ENCODE results near the gene CRYBB3.
"Not testable (repeated sequence)": the region's sequence is repeated elsewhere in the genome, so short reads cannot be mapped to it uniquely, and the experiment has no call there.

CRYBB3 gene

DNA sequence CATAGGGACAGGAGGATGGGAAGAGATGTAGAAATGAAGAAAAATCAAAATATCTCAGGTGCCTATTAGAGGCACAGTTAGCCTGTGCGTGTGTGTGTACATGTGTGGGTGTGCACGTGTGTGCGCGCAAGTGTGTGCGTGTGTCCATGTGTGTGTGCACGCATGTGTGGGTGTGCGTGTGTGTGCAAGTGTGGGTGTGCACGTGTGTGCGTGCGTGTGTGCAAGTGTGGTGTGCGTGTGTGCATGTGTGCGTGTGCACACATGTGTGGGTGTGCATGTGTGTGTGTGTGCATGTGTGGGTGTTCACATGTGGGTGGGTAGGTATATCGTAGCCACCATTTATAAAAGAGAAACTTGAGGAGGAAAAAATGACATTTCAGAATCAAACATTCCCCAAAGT lies 29.2 kb downstream of the CRYBB3 start:
- peaks cover 7% of the 10 kb centered on the region for H3K27me3 Mint-ChIP-seq
- H3K9me3 Mint-ChIP-seq = no peaks in the 10 kb centered on the region
- intact Hi-C loops (cut with micrococcal nuclease) = no loop called here
- no peak overlapping the region for H3K27ac Mint-ChIP-seq
- no peaks in the 10 kb centered on the region for H3K4me1 Mint-ChIP-seq (ENCODE audit: low read depth)
- no peaks in the 10 kb centered on the region for H3K36me3 Mint-ChIP-seq (ENCODE audit: low read depth)
- H3K4me3 Mint-ChIP-seq = no peak overlapping the region

DNA sequence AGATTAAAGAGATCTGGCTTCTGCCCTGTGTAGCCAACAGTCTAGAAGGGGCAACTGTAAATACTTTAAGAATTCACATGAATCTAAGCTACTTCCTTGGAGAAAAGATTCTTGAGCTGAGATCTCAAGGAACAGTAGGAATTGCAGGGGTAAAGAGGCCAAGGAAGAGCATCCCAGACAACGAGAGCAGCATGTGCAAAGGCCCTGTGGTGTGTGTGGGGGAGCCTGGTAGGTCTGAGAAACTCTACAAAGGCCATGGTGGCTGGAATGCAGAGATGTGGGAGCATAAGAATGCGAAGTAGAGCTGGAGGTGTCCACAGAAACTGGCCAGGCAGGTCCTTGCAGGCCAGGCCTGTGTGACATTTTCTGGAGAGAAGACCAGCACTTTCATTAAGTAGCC lies 31.1 kb downstream of the CRYBB3 start:
- H3K4me3 Mint-ChIP-seq; H3K4me1 Mint-ChIP-seq (ENCODE audit: low read depth); intact Hi-C loops (cut with micrococcal nuclease); H3K27ac Mint-ChIP-seq; H3K36me3 Mint-ChIP-seq (ENCODE audit: low read depth); H3K9me3 Mint-ChIP-seq: not testable (repeated sequence)
- peaks cover 17% of the 10 kb centered on the region for H3K27me3 Mint-ChIP-seq

DNA sequence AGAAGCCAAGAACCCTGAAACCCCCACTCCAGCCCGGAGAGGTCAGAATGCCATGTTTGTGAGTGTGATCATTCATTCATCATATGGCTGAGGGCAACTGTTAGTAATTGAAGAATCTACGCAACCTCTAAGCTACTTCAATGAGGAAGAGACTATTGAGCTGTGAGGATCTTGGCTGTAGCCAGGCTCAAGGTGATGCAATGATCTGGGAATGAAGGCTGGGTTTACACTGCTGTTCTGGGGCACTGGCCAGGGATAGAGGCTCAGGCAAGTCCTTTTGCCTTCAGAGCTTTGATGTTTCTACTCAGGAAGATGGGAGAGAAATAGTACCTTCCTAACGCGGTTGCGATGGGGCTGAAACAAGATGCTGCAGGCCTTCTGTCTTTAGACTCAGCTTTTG lies 32.6 kb downstream of the CRYBB3 start:
- Mint-ChIP-seq H3K27ac (no peak overlapping the region), H3K4me1 (ENCODE audit: low read depth) (no peaks in the 10 kb centered on the region), H3K27me3 (peaks cover 26% of the 10 kb centered on the region), H3K36me3 (ENCODE audit: low read depth) (no peaks in the 10 kb centered on the region), H3K9me3 (no peaks in the 10 kb centered on the region), H3K4me3 (no peak overlapping the region)
- intact Hi-C loops (cut with micrococcal nuclease) = no loop called here

DNA sequence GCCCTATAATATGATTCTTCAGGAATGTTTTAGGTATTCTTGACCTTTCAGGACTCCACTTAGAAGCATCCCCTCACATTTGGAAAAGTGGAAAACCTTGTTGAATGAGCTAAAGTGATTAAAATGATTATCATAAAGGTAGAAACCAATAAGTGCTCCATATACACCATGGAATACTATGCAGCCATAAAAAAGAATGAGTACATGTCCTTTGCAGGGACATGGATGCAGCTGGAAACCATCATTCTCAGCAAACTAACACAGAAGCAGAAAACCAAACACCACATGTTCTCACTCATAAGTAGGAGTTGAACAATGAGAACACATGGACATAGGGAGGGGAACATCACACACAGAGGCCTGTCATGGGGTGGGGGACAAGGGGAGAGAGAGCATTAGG lies 34.0 kb downstream of the CRYBB3 start:
- H3K4me3 Mint-ChIP-seq; H3K4me1 Mint-ChIP-seq (ENCODE audit: low read depth); H3K36me3 Mint-ChIP-seq (ENCODE audit: low read depth); H3K9me3 Mint-ChIP-seq; H3K27ac Mint-ChIP-seq; intact Hi-C loops (cut with micrococcal nuclease): not testable (repeated sequence)
- peaks cover 31% of the 10 kb centered on the region for H3K27me3 Mint-ChIP-seq

DNA sequence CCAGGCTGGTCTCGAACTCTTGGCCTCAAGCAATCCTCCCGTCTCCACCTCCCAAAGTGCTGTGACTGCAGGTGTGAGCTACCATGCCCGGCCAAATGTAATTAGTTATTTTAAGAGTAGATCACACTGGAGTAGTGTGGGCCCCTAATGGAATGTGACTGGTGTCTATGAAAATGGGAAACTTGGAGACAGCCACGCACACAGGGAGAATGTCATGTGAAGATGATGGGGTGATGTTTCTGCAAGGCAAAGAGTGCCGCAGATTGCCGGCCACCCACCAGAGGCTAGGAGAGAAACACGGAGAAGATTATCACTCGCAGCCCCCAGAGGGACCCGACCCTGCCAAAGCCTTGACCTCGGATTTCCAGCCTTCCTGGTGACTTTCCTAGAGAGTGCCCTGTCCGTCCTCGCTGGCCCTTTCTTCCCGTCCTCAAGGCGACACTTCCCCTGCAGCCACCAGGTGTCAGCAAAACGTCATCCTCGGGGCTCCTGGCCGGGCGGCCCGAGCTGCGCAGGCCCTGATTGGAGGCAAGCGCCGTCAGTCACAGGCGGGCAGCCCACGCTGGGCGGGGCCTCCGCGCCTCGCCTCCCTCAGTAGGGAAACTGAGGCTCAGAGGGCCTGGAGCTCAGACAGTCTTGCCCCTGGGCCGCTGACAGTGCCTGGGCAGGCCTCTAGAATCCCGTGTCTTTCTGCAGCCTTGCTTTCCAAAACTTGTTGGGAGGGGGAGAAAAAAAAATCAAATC lies 36.1 kb downstream of the CRYBB3 start:
- Mint-ChIP-seq H3K4me3 (no peak overlapping the region), H3K9me3 (no peaks in the 10 kb centered on the region), H3K36me3 (ENCODE audit: low read depth) (no peaks in the 10 kb centered on the region), H3K27ac (no peak overlapping the region), H3K27me3 (peaks cover 37% of the 10 kb centered on the region), H3K4me1 (ENCODE audit: low read depth) (no peaks in the 10 kb centered on the region)
- intact Hi-C loops (cut with micrococcal nuclease) = no loop called here

DNA sequence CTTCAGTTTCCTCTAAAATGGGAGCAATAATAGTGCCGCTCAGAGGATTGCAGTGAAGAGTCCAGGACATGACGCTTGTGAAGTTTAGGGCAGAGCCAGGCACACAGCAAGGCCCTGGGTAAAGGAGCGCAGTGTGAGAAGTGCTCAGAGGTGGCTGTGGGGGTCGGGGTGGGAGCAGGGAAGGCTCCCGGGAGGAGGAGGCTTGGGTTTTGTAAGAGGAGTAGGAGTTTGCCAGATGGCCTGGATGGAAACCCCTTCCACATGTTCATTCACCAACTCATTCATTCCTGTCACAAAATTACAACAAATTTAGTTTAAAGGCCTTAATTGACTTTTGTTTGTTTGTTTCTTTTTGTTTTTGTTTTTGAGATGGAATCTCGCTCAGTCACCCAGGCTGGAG lies 36.8 kb downstream of the CRYBB3 start:
- no peaks in the 10 kb centered on the region for H3K36me3 Mint-ChIP-seq (ENCODE audit: low read depth)
- no peak overlapping the region for H3K4me3 Mint-ChIP-seq
- no peaks in the 10 kb centered on the region for H3K4me1 Mint-ChIP-seq (ENCODE audit: low read depth)
- intact Hi-C loops (cut with micrococcal nuclease) = no loop called here
- peaks cover 42% of the 10 kb centered on the region for H3K27me3 Mint-ChIP-seq
- no peaks in the 10 kb centered on the region for H3K9me3 Mint-ChIP-seq
- H3K27ac Mint-ChIP-seq = no peak overlapping the region

DNA sequence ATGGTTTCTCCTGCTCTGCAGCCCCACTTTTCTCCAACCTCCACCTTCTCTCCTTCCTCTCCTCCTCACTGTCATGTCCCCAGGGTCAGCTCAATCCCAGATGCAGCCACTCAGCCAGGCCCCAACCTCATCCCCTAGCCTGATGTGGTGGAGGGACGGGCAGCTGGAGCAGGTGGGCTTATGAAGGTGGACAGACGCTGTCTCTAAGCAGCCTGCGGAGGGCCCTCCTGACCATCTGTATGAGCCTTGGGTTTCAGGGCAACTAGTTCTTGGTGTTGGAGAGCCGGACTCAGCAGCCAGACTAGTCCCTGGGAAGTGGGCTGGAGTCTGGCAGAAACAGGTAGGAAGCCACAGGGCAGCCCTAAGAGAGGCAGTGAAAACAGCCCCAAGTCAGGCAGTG lies 37.8 kb downstream of the CRYBB3 start:
- intact Hi-C loops (cut with micrococcal nuclease) = no loop called here
- Mint-ChIP-seq H3K27ac (no peak overlapping the region), H3K27me3 (peaks cover 40% of the 10 kb centered on the region), H3K9me3 (no peaks in the 10 kb centered on the region), H3K36me3 (ENCODE audit: low read depth) (no peaks in the 10 kb centered on the region), H3K4me3 (no peak overlapping the region), H3K4me1 (ENCODE audit: low read depth) (no peaks in the 10 kb centered on the region)

DNA sequence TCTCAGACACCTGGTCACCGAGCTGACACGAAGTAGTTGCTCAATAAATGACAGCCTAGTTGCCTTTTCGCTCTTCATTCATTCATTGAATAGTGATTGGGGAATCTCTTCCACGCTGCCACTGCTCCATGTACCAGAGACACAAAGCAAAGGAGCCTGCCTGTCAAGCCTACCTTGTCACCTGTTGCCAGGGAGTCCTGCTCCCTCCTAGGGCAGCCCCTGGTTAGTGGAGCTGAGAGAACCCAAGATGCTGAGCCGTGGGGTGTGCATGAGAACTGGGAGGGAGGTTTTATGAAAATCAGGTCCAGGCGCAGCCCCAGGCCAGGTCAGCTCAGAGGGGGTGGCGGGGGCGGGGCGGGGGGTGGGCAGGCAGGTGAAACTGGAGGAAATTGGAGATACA lies 38.4 kb downstream of the CRYBB3 start:
- H3K36me3 Mint-ChIP-seq (ENCODE audit: low read depth); H3K27ac Mint-ChIP-seq; H3K9me3 Mint-ChIP-seq; intact Hi-C loops (cut with micrococcal nuclease); H3K4me1 Mint-ChIP-seq (ENCODE audit: low read depth); H3K4me3 Mint-ChIP-seq: not testable (repeated sequence)
- peaks cover 40% of the 10 kb centered on the region for H3K27me3 Mint-ChIP-seq

DNA sequence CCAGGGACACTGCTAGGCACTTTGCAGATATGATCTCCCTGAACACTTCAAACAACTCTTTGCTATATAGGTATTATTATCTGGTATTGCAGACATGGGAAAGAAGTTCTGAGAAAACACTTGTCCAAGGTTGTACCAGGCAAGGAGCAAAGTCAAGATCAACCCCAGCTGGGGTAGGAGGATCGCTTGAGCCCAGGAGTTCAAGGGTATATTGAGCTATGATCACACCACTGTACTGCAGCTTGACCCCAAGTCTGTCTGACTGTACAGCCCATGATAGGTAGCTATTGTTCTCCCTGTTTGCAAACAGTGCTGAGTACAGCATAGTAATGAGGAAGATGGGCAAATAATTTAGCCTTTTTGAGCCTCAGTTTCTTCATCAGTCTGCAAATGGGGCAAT lies 55.5 kb downstream of the CRYBB3 start:
- H3K4me1 Mint-ChIP-seq (ENCODE audit: low read depth); intact Hi-C loops (cut with micrococcal nuclease); H3K27ac Mint-ChIP-seq; H3K36me3 Mint-ChIP-seq (ENCODE audit: low read depth); H3K9me3 Mint-ChIP-seq; H3K27me3 Mint-ChIP-seq; H3K4me3 Mint-ChIP-seq: not testable (repeated sequence)
